GM10847 (cell line): Measurements from ENCODE around the gene ZNF823.

Source experiments
- POLR2A ChIP-seq: IDR thresholded peaks from 2 replicates; pipeline ENCODE4 v1.6.1; 2011; ENCODE audit not compliant: insufficient read length; ENCODE audit errors: extremely low read depth

Gene ZNF823

GRCh38 chr19:11752244-11752736 is 13.5 kb upstream of the ZNF823 start:
- TF ChIP-seq POLR2A = no peak

GRCh38 chr19:11749751-11750150 is 11.0 kb upstream of the ZNF823 start:
- TF ChIP-seq POLR2A = no peak

GRCh38 chr19:11747277-11747676 is 8.5 kb upstream of the ZNF823 start:
- no peak for TF ChIP-seq POLR2A

- TF ChIP-seq POLR2A = no peak
Measured at GRCh38 chr19:11745869-11746268, 7.1 kb upstream of the ZNF823 start.

GRCh38 chr19:11737964-11738745 is 591 bp downstream of the ZNF823 start:
- no peak for TF ChIP-seq POLR2A

- TF ChIP-seq POLR2A = no peak
Measured at GRCh38 chr19:11736696-11737095, 2.0 kb downstream of the ZNF823 start.

GRCh38 chr19:11735375-11735774 is 3.4 kb downstream of the ZNF823 start:
- TF ChIP-seq POLR2A = no peak

- no peak for TF ChIP-seq POLR2A
Measured at GRCh38 chr19:11729586-11729985, 9.2 kb downstream of the ZNF823 start.

- no peak for TF ChIP-seq POLR2A
Measured at GRCh38 chr19:11722414-11722813, 16.3 kb downstream of the ZNF823 start.

GRCh38 chr19:11721681-11722080 is 17.1 kb downstream of the ZNF823 start:
- no peak for TF ChIP-seq POLR2A

GRCh38 chr19:11710313-11710712 is 28.4 kb downstream of the ZNF823 start:
- no peak for TF ChIP-seq POLR2A

GRCh38 chr19:11708457-11708856 is 30.3 kb downstream of the ZNF823 start:
- no peak for TF ChIP-seq POLR2A

- TF ChIP-seq POLR2A = no peak
Measured at GRCh38 chr19:11705474-11705873, 33.3 kb downstream of the ZNF823 start.

- no peak for TF ChIP-seq POLR2A
Measured at GRCh38 chr19:11704626-11705025, 34.1 kb downstream of the ZNF823 start.

- no peak for TF ChIP-seq POLR2A
Measured at GRCh38 chr19:11699931-11700794, 38.6 kb downstream of the ZNF823 start.

- no peak for TF ChIP-seq POLR2A
Measured at GRCh38 chr19:11698231-11698630, 40.5 kb downstream of the ZNF823 start.
